ENCODE results near the gene SLC25A40. TPM values are rescaled to one million over a fixed set of nuclear protein-coding genes. Genes with fewer than 3 reads are reported as not detected.

Gene SLC25A40
- total and polyA plus RNA-seq, 2 of the 13 experiments (the other 11 are each of a cell fraction or from before 2014, with no cell fraction given): 12.9 to 13.6 TPM

- TF ChIP-seq, protein P1, sequence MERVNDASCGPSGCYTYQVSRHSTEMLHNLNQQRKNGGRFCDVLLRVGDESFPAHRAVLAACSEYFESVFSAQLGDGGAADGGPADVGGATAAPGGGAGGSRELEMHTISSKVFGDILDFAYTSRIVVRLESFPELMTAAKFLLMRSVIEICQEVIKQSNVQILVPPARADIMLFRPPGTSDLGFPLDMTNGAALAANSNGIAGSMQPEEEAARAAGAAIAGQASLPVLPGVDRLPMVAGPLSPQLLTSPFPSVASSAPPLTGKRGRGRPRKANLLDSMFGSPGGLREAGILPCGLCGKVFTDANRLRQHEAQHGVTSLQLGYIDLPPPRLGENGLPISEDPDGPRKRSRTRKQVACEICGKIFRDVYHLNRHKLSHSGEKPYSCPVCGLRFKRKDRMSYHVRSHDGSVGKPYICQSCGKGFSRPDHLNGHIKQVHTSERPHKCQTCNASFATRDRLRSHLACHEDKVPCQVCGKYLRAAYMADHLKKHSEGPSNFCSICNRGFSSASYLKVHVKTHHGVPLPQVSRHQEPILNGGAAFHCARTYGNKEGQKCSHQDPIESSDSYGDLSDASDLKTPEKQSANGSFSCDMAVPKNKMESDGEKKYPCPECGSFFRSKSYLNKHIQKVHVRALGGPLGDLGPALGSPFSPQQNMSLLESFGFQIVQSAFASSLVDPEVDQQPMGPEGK (CRISPR knock-in tag; IDR thresholded peaks at IDR 0.05): peak; percentile 31; the same call in 1 of the 2 replicates
- TF ChIP-seq E2F1 (CRISPR knock-in tag; IDR thresholded peaks at IDR 0.05) (peak; percentile 90), PHF20 (CRISPR knock-in tag; IDR thresholded peaks at IDR 0.05) (peak; percentile 56; the same call in 1 of the 2 replicates), RFX5 (IDR thresholded peaks at IDR 0.05; ENCODE audit: low read depth, low read length) (0 out of 2 replicates have a peak, but pooled peaks have one; percentile 17), RFX1 (IDR thresholded peaks at IDR 0.05) (no peak; the same call in 1 of the 2 replicates), POGK (CRISPR knock-in tag; conservative IDR thresholded peaks at IDR 0.05) (peak; percentile 87), AKAP8 (CRISPR knock-in tag; IDR thresholded peaks at IDR 0.05) (peak; percentile 84), BRD4 (CRISPR knock-in tag; IDR thresholded peaks at IDR 0.05) (peak; percentile 69; the same call in 1 of the 2 replicates), TCF7L2 (IDR thresholded peaks at IDR 0.05; ENCODE audit: low read depth, low read length) (no peak), ZNF790 (CRISPR knock-in tag; IDR thresholded peaks at IDR 0.05; ENCODE audit: borderline replicate concordance) (peak; percentile 64; the same call in 1 of the 2 replicates), SP4 (CRISPR knock-in tag; IDR thresholded peaks at IDR 0.05) (peak; percentile 94), TAF15 (IDR thresholded peaks at IDR 0.05; ENCODE audit: low read depth, low read length, poor library complexity, severe bottlenecking) (no peak), CENPX (CRISPR knock-in tag; IDR thresholded peaks at IDR 0.05) (no peak), GFI1 (CRISPR knock-in tag; IDR thresholded peaks at IDR 0.05; ENCODE audit: borderline replicate concordance) (no peak; the same call in 1 of the 2 replicates), SAP130 (CRISPR knock-in tag; IDR thresholded peaks at IDR 0.05; ENCODE audit: low read depth) (peak; percentile 90), ZNF33B (CRISPR knock-in tag; IDR thresholded peaks at IDR 0.05) (peak; percentile 67; the same call in 1 of the 2 replicates), ERF (CRISPR knock-in tag; IDR thresholded peaks at IDR 0.05) (no peak; the same call in 1 of the 2 replicates), ZNF256 (CRISPR knock-in tag; conservative IDR thresholded peaks at IDR 0.05) (peak; percentile 90), SRSF9 (IDR thresholded peaks at IDR 0.05; ENCODE audit: borderline replicate concordance, insufficient read depth, low read depth, low read length, poor library complexity, severe bottlenecking) (no peak), MAFG (CRISPR knock-in tag; IDR thresholded peaks at IDR 0.05) (no peak), RELA (CRISPR knock-in tag; IDR thresholded peaks at IDR 0.05) (no peak), SNAI1 (CRISPR knock-in tag; IDR thresholded peaks at IDR 0.05; ENCODE audit: borderline replicate concordance) (no peak), DR1 (CRISPR knock-in tag; IDR thresholded peaks at IDR 0.05) (no peak; the same call in none of the 2 replicates)
- TF ChIP-seq, protein P2, sequence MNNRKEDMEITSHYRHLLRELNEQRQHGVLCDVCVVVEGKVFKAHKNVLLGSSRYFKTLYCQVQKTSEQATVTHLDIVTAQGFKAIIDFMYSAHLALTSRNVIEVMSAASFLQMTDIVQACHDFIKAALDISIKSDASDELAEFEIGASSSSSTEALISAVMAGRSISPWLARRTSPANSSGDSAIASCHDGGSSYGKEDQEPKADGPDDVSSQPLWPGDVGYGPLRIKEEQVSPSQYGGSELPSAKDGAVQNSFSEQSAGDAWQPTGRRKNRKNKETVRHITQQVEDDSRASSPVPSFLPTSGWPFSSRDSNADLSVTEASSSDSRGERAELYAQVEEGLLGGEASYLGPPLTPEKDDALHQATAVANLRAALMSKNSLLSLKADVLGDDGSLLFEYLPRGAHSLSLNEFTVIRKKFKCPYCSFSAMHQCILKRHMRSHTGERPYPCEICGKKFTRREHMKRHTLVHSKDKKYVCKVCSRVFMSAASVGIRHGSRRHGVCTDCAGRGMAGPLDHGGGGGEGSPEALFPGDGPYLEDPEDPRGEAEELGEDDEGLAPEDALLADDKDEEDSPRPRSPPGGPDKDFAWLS (CRISPR knock-in tag; IDR thresholded peaks at IDR 0.05; ENCODE audit: borderline replicate concordance): no peak
These were observed at the start of gene SLC25A40, which contains the start of gene DBF4 (continued) for GRCh38 chr7:87876040-87876868.

All from HepG2 (cell line).